ENCODE data around the gene CD2BP2.

DNA sequence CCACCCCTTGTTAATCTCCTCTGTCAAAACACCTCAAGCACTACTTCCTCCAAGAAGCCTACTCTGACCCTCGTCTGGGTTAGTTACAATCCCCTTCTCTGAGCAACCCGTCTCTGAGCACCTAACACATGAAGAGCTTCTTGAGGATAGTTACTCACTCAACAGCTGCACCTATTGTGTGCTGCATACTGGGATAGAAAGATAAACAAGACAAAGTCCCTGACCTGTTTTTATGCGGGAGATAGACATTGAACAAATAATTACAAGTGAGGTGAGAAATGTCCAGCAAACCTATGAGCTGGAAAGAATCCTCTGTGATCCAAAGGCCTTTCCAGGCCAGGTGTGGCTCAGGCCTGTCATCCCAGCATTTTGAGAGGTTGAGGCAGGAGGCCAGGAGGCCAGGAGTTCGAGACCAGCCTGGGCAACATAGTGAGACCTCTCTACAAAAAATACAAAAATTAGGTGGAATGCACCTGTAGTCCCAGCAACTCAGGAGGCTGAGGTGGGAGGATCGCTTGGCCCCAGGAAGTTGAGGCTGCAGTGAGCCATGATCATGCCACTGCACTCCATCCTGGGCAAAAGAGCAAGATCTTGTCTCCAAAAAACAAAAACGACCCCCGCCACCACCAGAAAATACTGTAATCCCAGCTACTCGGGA, 46.8 kb upstream of the CD2BP2 start:
- TF ChIP-seq, protein P1, sequence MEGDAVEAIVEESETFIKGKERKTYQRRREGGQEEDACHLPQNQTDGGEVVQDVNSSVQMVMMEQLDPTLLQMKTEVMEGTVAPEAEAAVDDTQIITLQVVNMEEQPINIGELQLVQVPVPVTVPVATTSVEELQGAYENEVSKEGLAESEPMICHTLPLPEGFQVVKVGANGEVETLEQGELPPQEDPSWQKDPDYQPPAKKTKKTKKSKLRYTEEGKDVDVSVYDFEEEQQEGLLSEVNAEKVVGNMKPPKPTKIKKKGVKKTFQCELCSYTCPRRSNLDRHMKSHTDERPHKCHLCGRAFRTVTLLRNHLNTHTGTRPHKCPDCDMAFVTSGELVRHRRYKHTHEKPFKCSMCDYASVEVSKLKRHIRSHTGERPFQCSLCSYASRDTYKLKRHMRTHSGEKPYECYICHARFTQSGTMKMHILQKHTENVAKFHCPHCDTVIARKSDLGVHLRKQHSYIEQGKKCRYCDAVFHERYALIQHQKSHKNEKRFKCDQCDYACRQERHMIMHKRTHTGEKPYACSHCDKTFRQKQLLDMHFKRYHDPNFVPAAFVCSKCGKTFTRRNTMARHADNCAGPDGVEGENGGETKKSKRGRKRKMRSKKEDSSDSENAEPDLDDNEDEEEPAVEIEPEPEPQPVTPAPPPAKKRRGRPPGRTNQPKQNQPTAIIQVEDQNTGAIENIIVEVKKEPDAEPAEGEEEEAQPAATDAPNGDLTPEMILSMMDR (IDR thresholded peaks at IDR 0.05) = no peak
- no peak for TF ChIP-seq POLR2A (IDR thresholded peaks at IDR 0.05)
